Endothelial cell of umbilical vein (primary cell): ENCODE data around the gene RBX1. TPM values are rescaled to one million over a fixed set of nuclear protein-coding genes. Genes with fewer than 3 reads are reported as not detected.

Source experiments
- BruUV-seq: library from RNA; stranded (reverse); fragments of 400-500 nt; replicated peaks from 2 replicates; lab custom pipeline; 2021; lab: Mats Ljungman, UMichigan
- CTCF ChIA-PET: fragments of 300-600, 350-600 bp; sonication (Branson Sonifier 250); formaldehyde crosslinking; loops from one replicate; lab custom pipeline; 2021; ENCODE audit warnings: antibody characterized with exemption, inconsistent platforms; lab: Charles Lee
- POLR2A ChIA-PET: fragments of 300-600, 350-600 bp; sonication (Branson Sonifier 250); formaldehyde crosslinking; loops from one replicate; lab custom pipeline; 2021; ENCODE audit warnings: antibody characterized with exemption, inconsistent platforms; lab: Charles Lee
- DNase-seq: peaks from one replicate; pipeline ENCODE4 v3.0.0-alpha.2; 2011; ENCODE audit warnings: low read depth, low spot score
- FAIRE-seq: peaks from 2 replicates; lab custom pipeline; 2011; peaks lifted over from hg19 to GRCh38; lab: Jason Lieb, UNC
- H2AFZ ChIP-seq: 2 replicates; pipeline ENCODE4 v1.6.0; 2012; ENCODE audit warnings: low read depth, low read length, control low read depth, inconsistent platforms
- H3K27ac ChIP-seq: 2 replicates; pipeline ENCODE4 v1.5.1; 2011; ENCODE audit warnings: low read depth, mild to moderate bottlenecking, control low read depth, low read length, moderate library complexity; ENCODE audit not compliant: insufficient read depth
- H3K27me3 ChIP-seq, 2 experiments: 2 replicates each; pipeline versions ENCODE4 v1.6.0 to v1.6.1; 2011; ENCODE audit warnings: low read length in 2 of 2, mixed read lengths in 1 of 2; ENCODE audit not compliant: control insufficient read depth in 2 of 2, insufficient read depth in 2 of 2
- H3K36me3 ChIP-seq, 2 experiments: 2 replicates in 1 of 2; 3 replicates in 1 of 2; pipeline ENCODE4 v1.5.1; 2011; ENCODE audit warnings: low read length in 2 of 2, mild to moderate bottlenecking in 1 of 2, moderate library complexity in 1 of 2; ENCODE audit not compliant: control insufficient read depth in 2 of 2, insufficient read depth in 2 of 2; ENCODE audit errors: extremely low read depth in 1 of 2
- H3K4me1 ChIP-seq: 3 replicates; pipeline ENCODE4 v1.5.1; 2011; ENCODE audit warnings: mild to moderate bottlenecking, low read length; ENCODE audit not compliant: control insufficient read depth, insufficient read depth; ENCODE audit errors: extremely low read depth
- H3K4me2 ChIP-seq: 2 replicates; pipeline ENCODE4 v1.6.1; 2011; ENCODE audit warnings: low read length, control low read depth, mixed read lengths; ENCODE audit not compliant: insufficient read depth
- H3K4me3 ChIP-seq, 3 experiments: fragments of 200-600 bp in 1 of 3; sonication (generic), shearing (Covaris generic) in 1 of 3; replicated peaks in 1 of 3; 2 replicates each; pipeline ENCODE4 v1.5.1; 2011 to 2016; ENCODE audit warnings: control low read depth in 3 of 3, low read length in 3 of 3, mild to moderate bottlenecking in 2 of 3, inconsistent platforms in 1 of 3, low read depth in 1 of 3, moderate library complexity in 1 of 3; ENCODE audit not compliant: insufficient read depth in 1 of 3
- H3K79me2 ChIP-seq: 2 replicates; pipeline ENCODE4 v1.6.0; 2012; ENCODE audit warnings: low read length, inconsistent platforms; ENCODE audit not compliant: control insufficient read depth, insufficient read depth
- H3K9ac ChIP-seq: replicated peaks from 2 replicates; pipeline ENCODE3; 2011; ENCODE audit warnings: low read length, control low read depth; ENCODE audit not compliant: insufficient read depth; ENCODE audit errors: extremely low read depth
- H3K9me1 ChIP-seq: replicated peaks from 3 replicates; pipeline ENCODE4 v1.6.0; 2011; ENCODE audit warnings: mild to moderate bottlenecking, low read length; ENCODE audit not compliant: control insufficient read depth, insufficient read depth; ENCODE audit errors: extremely low read depth
- H3K9me3 ChIP-seq: replicated peaks from 2 replicates; pipeline ENCODE4 v1.5.1; 2012; ENCODE audit warnings: low read length, inconsistent platforms; ENCODE audit not compliant: control insufficient read depth, insufficient read depth
- H4K20me1 ChIP-seq: replicated peaks from 2 replicates; pipeline ENCODE3; 2011; ENCODE audit warnings: mild to moderate bottlenecking, low read length; ENCODE audit not compliant: control insufficient read depth, insufficient read depth; ENCODE audit errors: extremely low read depth
- EZH2 ChIP-seq: IDR thresholded peaks from 2 replicates; pipeline ENCODE4 v1.6.1; 2012; ENCODE audit warnings: borderline replicate concordance, low read depth, mild to moderate bottlenecking, moderate library complexity, low read length, inconsistent platforms; ENCODE audit not compliant: severe bottlenecking
- FOS ChIP-seq: IDR thresholded peaks from 2 replicates; pipeline ENCODE4 v1.6.1; 2011; ENCODE audit warnings: mild to moderate bottlenecking, low read length, moderate library complexity, borderline replicate concordance; ENCODE audit not compliant: insufficient read depth
- GATA2 ChIP-seq: IDR thresholded peaks from 2 replicates; pipeline ENCODE4 v1.7.0; 2011; ENCODE audit warnings: low read depth, mild to moderate bottlenecking, moderate library complexity, mixed read lengths, low read length; ENCODE audit not compliant: insufficient read length, insufficient read depth
- JUN ChIP-seq: IDR thresholded peaks from 2 replicates; pipeline ENCODE4 v1.6.1; 2011; ENCODE audit warnings: borderline replicate concordance, low read depth; ENCODE audit not compliant: insufficient read length, insufficient read depth
- MYC ChIP-seq: IDR thresholded peaks from one replicate; pipeline ENCODE4 v1.6.1; 2011; ENCODE audit warnings: mild to moderate bottlenecking, low read depth, low read length
- POLR2A ChIP-seq: IDR thresholded peaks from 2 replicates; pipeline ENCODE4 v1.6.1; 2012; ENCODE audit warnings: low read depth, mild to moderate bottlenecking, control low read depth, low read length
- POLR2AphosphoS5 ChIP-seq: IDR thresholded peaks from 2 replicates; pipeline ENCODE4 v1.6.1; 2012; ENCODE audit warnings: low read depth, mild to moderate bottlenecking, control low read depth, low read length, moderate library complexity; ENCODE audit not compliant: insufficient read depth
- dilution Hi-C: fragments of 300-500 bp; cut with MboI; formaldehyde crosslinking; loops from one replicate; pipeline ENCODE4 v1.15.0; 2019; ENCODE audit warnings: low sequenced_read_pairs; ENCODE audit not compliant: extremely low pct_ligation_motif_present
- intact Hi-C: fragments of 100-400 bp; cut with micrococcal nuclease; formaldehyde crosslinking; loops from one replicate; pipeline ENCODE4 v1.10.0; 2022
- polyA plus RNA-seq, 4 experiments: library from polyadenylated mRNA; depleted of rRNA in 3 of 4; stranded (reverse) in 3 of 4; unstranded in 1 of 4; fragments of >200 nt; gene quantifications; 2 replicates each; pipeline versions ENCODE4 v1.2.1 to v1.2.3, GENCODE V29; 2011 to 2012; ENCODE audit warnings: missing spikeins in 1 of 4
- total RNA-seq: library from RNA; stranded (reverse); gene quantifications from 2 replicates; pipeline ENCODE4 v1.2.3, GENCODE V29; 2021
- TF ChIP-seq, protein P1 (sequence below), 2 donors: IDR thresholded peaks; 1 replicate in 1 of 2; 2 replicates in 1 of 2; pipeline ENCODE4 v1.5.1; 2011; ENCODE audit warnings: low read length in 2 of 2, mild to moderate bottlenecking in 2 of 2, moderate library complexity in 2 of 2, control low read depth in 1 of 2, inconsistent platforms in 1 of 2, low read depth in 1 of 2; ENCODE audit not compliant: insufficient read depth in 1 of 2; ENCODE audit errors: extremely low read depth in 1 of 2
- TF ChIP-seq, protein P2 (sequence below): IDR thresholded peaks from 2 replicates; pipeline ENCODE4 v1.6.1; 2011; ENCODE audit not compliant: insufficient read depth, insufficient read length

RBX1 gene
- total and polyA plus RNA-seq, 2 donors (not counting 3 experiments of a cell fraction or from before 2014, with no cell fraction given): 74.7 to 102 TPM

GRCh38 chr22:41003976-41004375 lies 52.8 kb downstream of the RBX1 start:
- ChIA-PET POLR2A (no interaction called here), CTCF (interaction anchor here (0.7 kb wide), 1 partner anchor 81 kb away, joined by 3 read pairs; no protein-coding TSS in a partner anchor)
- Histone ChIP-seq H3K79me2 (no peaks in the 10 kb centered on the region), H3K27ac (no peak overlapping the region), H3K9me1 (no peaks in the 10 kb centered on the region), H3K4me1 (no peaks in the 10 kb centered on the region), H3K9me3 (no peaks in the 10 kb centered on the region), H2AFZ (no peak overlapping the region), H3K27me3 (no peaks in the 10 kb centered on the region), H3K36me3 (no peaks in the 10 kb centered on the region), H3K4me3 (no peak overlapping the region), H3K9ac (no peak overlapping the region), H3K4me2 (no peak overlapping the region), H4K20me1 (no peaks in the 10 kb centered on the region)
- FAIRE-seq: no peak
- no TSS peak for BruUV-seq
- TF ChIP-seq POLR2AphosphoS5 (no peak), GATA2 (no peak), EZH2 (no peak), JUN (no peak), FOS (no peak), POLR2A (no peak), MYC (no peak)
- TF ChIP-seq, protein P1, sequence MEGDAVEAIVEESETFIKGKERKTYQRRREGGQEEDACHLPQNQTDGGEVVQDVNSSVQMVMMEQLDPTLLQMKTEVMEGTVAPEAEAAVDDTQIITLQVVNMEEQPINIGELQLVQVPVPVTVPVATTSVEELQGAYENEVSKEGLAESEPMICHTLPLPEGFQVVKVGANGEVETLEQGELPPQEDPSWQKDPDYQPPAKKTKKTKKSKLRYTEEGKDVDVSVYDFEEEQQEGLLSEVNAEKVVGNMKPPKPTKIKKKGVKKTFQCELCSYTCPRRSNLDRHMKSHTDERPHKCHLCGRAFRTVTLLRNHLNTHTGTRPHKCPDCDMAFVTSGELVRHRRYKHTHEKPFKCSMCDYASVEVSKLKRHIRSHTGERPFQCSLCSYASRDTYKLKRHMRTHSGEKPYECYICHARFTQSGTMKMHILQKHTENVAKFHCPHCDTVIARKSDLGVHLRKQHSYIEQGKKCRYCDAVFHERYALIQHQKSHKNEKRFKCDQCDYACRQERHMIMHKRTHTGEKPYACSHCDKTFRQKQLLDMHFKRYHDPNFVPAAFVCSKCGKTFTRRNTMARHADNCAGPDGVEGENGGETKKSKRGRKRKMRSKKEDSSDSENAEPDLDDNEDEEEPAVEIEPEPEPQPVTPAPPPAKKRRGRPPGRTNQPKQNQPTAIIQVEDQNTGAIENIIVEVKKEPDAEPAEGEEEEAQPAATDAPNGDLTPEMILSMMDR (IDR thresholded peaks at IDR 0.05; ENCODE audit: extremely low read depth in 1 of 2, insufficient read depth in 1 of 2, low read depth in 1 of 2, low read length in 2 of 2): no peak
- TF ChIP-seq, protein P2, sequence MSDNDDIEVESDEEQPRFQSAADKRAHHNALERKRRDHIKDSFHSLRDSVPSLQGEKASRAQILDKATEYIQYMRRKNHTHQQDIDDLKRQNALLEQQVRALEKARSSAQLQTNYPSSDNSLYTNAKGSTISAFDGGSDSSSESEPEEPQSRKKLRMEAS: no peak
- intact Hi-C loops (no loop called here), dilution Hi-C loops (no loop called here)
- no peak for DNase-seq
